Measurements from ENCODE around the gene LSM5. TPM values are rescaled to one million over a fixed set of nuclear protein-coding genes. Genes with fewer than 3 reads are reported as not detected.

The LSM5 gene
- total and polyA plus RNA-seq, 12 donors = 36.1 to 58.3 (median 40.9) TPM

- no peak overlapping the region for H3K27ac ChIP-seq
- no peak for TF ChIP-seq CTCF (IDR thresholded peaks at IDR 0.05)
- peaks cover 0 to 5% (median 0%) of the 10 kb centered on the region in 11 donors for H3K9me3 ChIP-seq
- no peak for DNase-seq
- intact Hi-C loops (cut with DNase I) = no loop called here
- no peak for ATAC-seq
- no peaks in the 10 kb centered on the region for H3K36me3 ChIP-seq
- H3K4me1 ChIP-seq = no peaks in the 10 kb centered on the region
- H3K27me3 ChIP-seq = peaks cover 0 to 12% (median 3%) of the 10 kb centered on the region in 7 donors
- H3K4me3 ChIP-seq = no peak overlapping the region
- 67% methylated on average over 8 of the region's 8 CpGs for WGBS, 2 donors
Observed at GRCh38 chr7:32453341-32454011, 36.7 kb downstream of the LSM5 start.

GRCh38 chr7:32447218-32447617, 43.0 kb downstream of the LSM5 start:
- no peak overlapping the region for H3K4me3 ChIP-seq
- DNase-seq (no peak), ATAC-seq (no peak)
- TF ChIP-seq CTCF (IDR thresholded peaks at IDR 0.05) = no peak
- H3K36me3 ChIP-seq = no peaks in the 10 kb centered on the region
- H3K9me3 ChIP-seq = peaks cover 0 to 14% (median 0%) of the 10 kb centered on the region in 11 donors
- H3K4me1 ChIP-seq = no peaks in the 10 kb centered on the region
- intact Hi-C loops (cut with DNase I) = no loop called here
- no peak overlapping the region for H3K27ac ChIP-seq
- H3K27me3 ChIP-seq = peaks cover 0 to 7% (median 0%) of the 10 kb centered on the region in 7 donors
- 59 to 66% methylated on average over 2 of the region's 2 CpGs for WGBS, 2 donors

DNA sequence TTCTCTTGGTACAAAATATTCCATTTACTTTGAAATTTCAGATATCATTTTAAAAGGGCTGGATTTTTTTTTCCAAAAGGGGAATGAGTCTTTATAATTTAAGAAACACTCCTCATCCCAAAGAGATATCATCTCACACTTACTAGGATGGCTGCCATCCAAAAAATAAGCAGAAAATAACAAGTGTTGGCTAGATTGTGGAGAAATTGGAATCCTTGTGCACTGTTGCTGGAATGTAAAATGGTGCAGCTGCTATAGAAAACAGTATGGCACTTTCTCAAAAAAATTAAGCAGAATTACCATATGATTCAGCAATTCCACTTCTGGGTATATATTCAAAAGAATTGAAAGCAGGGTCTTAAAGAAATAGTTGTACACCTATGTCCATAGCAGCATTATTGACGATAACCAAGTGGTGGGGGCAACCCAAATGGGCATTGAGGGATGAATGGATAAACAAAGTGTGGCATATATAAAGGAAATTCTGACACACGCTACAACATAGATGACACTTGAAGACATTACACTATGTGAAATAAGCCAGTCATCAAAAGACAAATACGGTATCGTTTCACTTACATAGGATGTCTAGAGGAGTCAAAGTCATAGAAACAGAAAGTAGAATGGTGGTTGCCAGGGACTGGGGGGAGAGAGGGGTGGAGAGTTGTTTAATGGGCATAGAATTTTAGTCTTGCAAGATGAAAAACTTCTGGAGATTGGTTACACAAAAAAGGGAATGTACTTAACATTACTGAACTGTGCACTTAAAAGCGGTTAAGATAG, 53.8 kb downstream of the LSM5 start:
- 90 to 92% methylated on average over 5 of the region's 5 CpGs for WGBS, 2 donors
- intact Hi-C loops (cut with DNase I) = no loop called here
- H3K27me3 ChIP-seq = peaks cover 0 to 27% (median 12%) of the 10 kb centered on the region in 7 donors
- H3K9me3 ChIP-seq = no peaks in the 10 kb centered on the region
- H3K4me3 ChIP-seq = no peak overlapping the region
- no peak for ATAC-seq
- TF ChIP-seq CTCF (IDR thresholded peaks at IDR 0.05) = no peak
- no peak overlapping the region for H3K27ac ChIP-seq
- DNase-seq = no peak
- H3K36me3 ChIP-seq = no peaks in the 10 kb centered on the region
- no peaks in the 10 kb centered on the region for H3K4me1 ChIP-seq

Other genes with a start within 250 kb of the LSM5 start
- 10 to 100 TPM; 11.1 to 21.7 (median 15.3) TPM for gene AVL9, start 5.1 kb upstream of the LSM5 start, total RNA-seq
- gene AVL9, start 5.1 kb upstream of the LSM5 start, polyA plus RNA-seq = 1 to 10 TPM; 6.3 to 6.7 TPM